Fibroblast of villous mesenchyme (primary cell): ENCODE results near the gene CEP350. TPM values are rescaled to one million over a fixed set of nuclear protein-coding genes. Genes with fewer than 3 reads are reported as not detected.

Experiments used
- DNase-seq: peaks from one replicate; pipeline ENCODE4 v3.0.0-alpha.2; 2010; ENCODE audit warnings: low read depth
- H3K4me3 ChIP-seq: 2 replicates; pipeline ENCODE4 v1.5.1; 2011; ENCODE audit warnings: low read depth, mild to moderate bottlenecking, low read length
- CTCF ChIP-seq: IDR thresholded peaks from 2 replicates; pipeline ENCODE4 v1.5.1; 2012; ENCODE audit warnings: low read depth, mild to moderate bottlenecking, low read length; ENCODE audit not compliant: insufficient read depth
- total RNA-seq: library from RNA; depleted of rRNA; stranded (reverse); fragments of >200 nt; gene quantifications from 2 replicates; pipeline ENCODE4 v1.2.3, GENCODE V29; 2012

The CEP350 gene
- total RNA-seq, 1 donor, result 72.1 TPM

GRCh38 chr1:179929955-179930798 is 24.4 kb upstream of the CEP350 start:
- peak; percentile 48 for DNase-seq

GRCh38 chr1:179930867-179931266 is 23.7 kb upstream of the CEP350 start:
- no peak for TF ChIP-seq CTCF
- H3K4me3 ChIP-seq, result no peak overlapping the region
- peak; percentile 65 for DNase-seq

More at GRCh38 chr1:179929955-179930798, 24.4 kb upstream of the CEP350 start:
- no peak overlapping the region for H3K4me3 ChIP-seq
- no peak for TF ChIP-seq CTCF

GRCh38 chr1:179933219-179933618 is 21.4 kb upstream of the CEP350 start:
- no peak for TF ChIP-seq CTCF
- no peak overlapping the region for H3K4me3 ChIP-seq
- DNase-seq, result no peak

- TF ChIP-seq CTCF, result no peak
- H3K4me3 ChIP-seq, result no peak overlapping the region
- no peak for DNase-seq
These were observed 18.6 kb upstream of the CEP350 start for GRCh38 chr1:179935909-179936496.

GRCh38 chr1:179937668-179938254 is 16.8 kb upstream of the CEP350 start:
- no peak for TF ChIP-seq CTCF
- peak; percentile 59 for DNase-seq
- H3K4me3 ChIP-seq, result no peak overlapping the region

GRCh38 chr1:179938752-179939151 is 15.9 kb upstream of the CEP350 start:
- DNase-seq, result peak; percentile 82
- no peak overlapping the region for H3K4me3 ChIP-seq
- TF ChIP-seq CTCF, result no peak
